Measurements from ENCODE around the gene CDK10. TPM values are rescaled to one million over a fixed set of nuclear protein-coding genes. Genes with fewer than 3 reads are reported as not detected.

The CDK10 gene
- total and polyA plus RNA-seq, 9 of the 15 experiments (the other 6 are each of a cell fraction or from before 2014, with no cell fraction given): 2.0 to 85.1 (median 40.1) TPM

DNA sequence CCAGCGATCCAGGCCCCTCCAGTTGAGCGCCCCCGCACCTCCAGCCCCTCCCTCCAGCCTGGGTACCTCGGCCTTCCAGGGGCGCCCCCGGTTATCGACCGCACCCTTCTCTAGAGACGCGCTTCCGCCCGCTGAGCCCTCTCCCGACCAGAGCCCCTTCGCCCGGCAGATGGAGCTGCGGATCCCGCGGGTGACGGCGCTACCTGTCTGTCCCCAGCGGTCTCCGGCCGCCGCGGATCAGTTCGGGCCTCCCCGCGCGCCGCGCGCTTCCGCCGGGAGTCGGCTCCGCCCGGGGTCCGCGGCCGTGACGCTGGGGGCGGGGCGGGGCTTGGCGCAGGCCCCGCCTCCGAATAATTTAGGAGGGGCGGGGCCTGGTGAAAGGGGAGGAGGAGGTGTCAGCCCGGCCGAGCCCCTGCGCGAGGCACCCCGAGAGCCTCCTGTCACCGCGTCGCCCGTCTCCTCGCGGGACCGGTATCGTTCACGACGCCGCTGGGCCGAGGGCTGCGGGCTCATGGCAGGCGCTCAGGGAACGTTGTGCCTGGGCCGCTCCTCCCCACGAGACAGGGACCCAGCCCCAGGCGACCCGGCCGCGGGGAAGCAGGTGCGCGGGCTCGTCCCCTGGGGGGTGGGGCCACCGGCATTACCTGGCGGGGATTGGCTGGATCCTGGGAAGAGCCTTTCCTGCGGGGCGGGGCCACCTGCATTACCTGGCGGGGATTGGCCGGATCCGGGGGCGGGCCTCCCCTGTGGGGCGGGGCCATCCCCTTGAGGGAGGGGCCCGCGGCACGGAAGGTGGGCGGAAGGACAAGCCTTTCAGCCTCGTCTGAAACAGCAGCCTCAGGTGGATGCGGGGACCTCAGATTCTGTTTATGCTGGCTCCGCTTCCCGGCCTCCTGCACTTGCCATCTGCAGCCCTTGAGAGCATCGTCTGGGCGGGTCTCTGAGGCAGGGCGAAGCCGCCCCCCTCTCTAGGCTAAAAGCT, 15.2 kb downstream of the CDK10 start, which contains the start of gene SPATA2L (continued):
- no peak for TF ChIP-seq ZNF644 (tag; IDR thresholded peaks at IDR 0.05; ENCODE audit: low read depth)
- peak; percentile 78; the same call in 1 of the 2 replicates for TF ChIP-seq RB1 (IDR thresholded peaks at IDR 0.05; ENCODE audit: low read depth)
- TF ChIP-seq, protein P1, sequence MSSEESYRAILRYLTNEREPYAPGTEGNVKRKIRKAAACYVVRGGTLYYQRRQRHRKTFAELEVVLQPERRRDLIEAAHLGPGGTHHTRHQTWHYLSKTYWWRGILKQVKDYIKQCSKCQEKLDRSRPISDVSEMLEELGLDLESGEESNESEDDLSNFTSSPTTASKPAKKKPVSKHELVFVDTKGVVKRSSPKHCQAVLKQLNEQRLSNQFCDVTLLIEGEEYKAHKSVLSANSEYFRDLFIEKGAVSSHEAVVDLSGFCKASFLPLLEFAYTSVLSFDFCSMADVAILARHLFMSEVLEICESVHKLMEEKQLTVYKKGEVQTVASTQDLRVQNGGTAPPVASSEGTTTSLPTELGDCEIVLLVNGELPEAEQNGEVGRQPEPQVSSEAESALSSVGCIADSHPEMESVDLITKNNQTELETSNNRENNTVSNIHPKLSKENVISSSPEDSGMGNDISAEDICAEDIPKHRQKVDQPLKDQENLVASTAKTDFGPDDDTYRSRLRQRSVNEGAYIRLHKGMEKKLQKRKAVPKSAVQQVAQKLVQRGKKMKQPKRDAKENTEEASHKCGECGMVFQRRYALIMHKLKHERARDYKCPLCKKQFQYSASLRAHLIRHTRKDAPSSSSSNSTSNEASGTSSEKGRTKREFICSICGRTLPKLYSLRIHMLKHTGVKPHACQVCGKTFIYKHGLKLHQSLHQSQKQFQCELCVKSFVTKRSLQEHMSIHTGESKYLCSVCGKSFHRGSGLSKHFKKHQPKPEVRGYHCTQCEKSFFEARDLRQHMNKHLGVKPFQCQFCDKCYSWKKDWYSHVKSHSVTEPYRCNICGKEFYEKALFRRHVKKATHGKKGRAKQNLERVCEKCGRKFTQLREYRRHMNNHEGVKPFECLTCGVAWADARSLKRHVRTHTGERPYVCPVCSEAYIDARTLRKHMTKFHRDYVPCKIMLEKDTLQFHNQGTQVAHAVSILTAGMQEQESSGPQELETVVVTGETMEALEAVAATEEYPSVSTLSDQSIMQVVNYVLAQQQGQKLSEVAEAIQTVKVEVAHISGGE (CRISPR knock-in tag; IDR thresholded peaks at IDR 0.05): peak in 1 of 3 experiments; percentile 82; a peak in 3 of 6 replicates
- peak; percentile 53 for TF ChIP-seq ZFX (CRISPR knock-in tag; IDR thresholded peaks at IDR 0.05)
- TF ChIP-seq, protein P2, sequence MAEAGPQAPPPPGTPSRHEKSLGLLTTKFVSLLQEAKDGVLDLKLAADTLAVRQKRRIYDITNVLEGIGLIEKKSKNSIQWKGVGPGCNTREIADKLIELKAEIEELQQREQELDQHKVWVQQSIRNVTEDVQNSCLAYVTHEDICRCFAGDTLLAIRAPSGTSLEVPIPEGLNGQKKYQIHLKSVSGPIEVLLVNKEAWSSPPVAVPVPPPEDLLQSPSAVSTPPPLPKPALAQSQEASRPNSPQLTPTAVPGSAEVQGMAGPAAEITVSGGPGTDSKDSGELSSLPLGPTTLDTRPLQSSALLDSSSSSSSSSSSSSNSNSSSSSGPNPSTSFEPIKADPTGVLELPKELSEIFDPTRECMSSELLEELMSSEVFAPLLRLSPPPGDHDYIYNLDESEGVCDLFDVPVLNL (CRISPR knock-in tag; IDR thresholded peaks at IDR 0.05; ENCODE audit: low read depth): 0 out of 2 replicates have a peak, but pooled peaks have one; percentile 53
- TF ChIP-seq, protein P3, sequence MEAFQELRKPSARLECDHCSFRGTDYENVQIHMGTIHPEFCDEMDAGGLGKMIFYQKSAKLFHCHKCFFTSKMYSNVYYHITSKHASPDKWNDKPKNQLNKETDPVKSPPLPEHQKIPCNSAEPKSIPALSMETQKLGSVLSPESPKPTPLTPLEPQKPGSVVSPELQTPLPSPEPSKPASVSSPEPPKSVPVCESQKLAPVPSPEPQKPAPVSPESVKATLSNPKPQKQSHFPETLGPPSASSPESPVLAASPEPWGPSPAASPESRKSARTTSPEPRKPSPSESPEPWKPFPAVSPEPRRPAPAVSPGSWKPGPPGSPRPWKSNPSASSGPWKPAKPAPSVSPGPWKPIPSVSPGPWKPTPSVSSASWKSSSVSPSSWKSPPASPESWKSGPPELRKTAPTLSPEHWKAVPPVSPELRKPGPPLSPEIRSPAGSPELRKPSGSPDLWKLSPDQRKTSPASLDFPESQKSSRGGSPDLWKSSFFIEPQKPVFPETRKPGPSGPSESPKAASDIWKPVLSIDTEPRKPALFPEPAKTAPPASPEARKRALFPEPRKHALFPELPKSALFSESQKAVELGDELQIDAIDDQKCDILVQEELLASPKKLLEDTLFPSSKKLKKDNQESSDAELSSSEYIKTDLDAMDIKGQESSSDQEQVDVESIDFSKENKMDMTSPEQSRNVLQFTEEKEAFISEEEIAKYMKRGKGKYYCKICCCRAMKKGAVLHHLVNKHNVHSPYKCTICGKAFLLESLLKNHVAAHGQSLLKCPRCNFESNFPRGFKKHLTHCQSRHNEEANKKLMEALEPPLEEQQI (IDR thresholded peaks at IDR 0.05): no peak
- TF ChIP-seq, protein P4, sequence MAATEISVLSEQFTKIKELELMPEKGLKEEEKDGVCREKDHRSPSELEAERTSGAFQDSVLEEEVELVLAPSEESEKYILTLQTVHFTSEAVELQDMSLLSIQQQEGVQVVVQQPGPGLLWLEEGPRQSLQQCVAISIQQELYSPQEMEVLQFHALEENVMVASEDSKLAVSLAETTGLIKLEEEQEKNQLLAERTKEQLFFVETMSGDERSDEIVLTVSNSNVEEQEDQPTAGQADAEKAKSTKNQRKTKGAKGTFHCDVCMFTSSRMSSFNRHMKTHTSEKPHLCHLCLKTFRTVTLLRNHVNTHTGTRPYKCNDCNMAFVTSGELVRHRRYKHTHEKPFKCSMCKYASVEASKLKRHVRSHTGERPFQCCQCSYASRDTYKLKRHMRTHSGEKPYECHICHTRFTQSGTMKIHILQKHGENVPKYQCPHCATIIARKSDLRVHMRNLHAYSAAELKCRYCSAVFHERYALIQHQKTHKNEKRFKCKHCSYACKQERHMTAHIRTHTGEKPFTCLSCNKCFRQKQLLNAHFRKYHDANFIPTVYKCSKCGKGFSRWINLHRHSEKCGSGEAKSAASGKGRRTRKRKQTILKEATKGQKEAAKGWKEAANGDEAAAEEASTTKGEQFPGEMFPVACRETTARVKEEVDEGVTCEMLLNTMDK (IDR thresholded peaks at IDR 0.05; ENCODE audit: borderline replicate concordance, insufficient read depth, low read depth, low read length, poor library complexity, severe bottlenecking): peak; percentile 62
- TF ChIP-seq ARNT (IDR thresholded peaks at IDR 0.05): no peak
- no peak for TF ChIP-seq MED1 (CRISPR knock-in tag; IDR thresholded peaks at IDR 0.05; ENCODE audit: borderline replicate concordance)
- TF ChIP-seq POLR2H (tag; IDR thresholded peaks at IDR 0.05; ENCODE audit: low read depth): no peak
- TF ChIP-seq, protein P5, sequence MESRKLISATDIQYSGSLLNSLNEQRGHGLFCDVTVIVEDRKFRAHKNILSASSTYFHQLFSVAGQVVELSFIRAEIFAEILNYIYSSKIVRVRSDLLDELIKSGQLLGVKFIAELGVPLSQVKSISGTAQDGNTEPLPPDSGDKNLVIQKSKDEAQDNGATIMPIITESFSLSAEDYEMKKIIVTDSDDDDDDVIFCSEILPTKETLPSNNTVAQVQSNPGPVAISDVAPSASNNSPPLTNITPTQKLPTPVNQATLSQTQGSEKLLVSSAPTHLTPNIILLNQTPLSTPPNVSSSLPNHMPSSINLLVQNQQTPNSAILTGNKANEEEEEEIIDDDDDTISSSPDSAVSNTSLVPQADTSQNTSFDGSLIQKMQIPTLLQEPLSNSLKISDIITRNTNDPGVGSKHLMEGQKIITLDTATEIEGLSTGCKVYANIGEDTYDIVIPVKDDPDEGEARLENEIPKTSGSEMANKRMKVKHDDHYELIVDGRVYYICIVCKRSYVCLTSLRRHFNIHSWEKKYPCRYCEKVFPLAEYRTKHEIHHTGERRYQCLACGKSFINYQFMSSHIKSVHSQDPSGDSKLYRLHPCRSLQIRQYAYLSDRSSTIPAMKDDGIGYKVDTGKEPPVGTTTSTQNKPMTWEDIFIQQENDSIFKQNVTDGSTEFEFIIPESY (CRISPR knock-in tag; IDR thresholded peaks at IDR 0.05): no peak; the same call in 1 of the 2 replicates
- peak; percentile 55 for TF ChIP-seq CREB1 (IDR thresholded peaks at IDR 0.05)
- TF ChIP-seq CREB1 (CRISPR knock-in tag; IDR thresholded peaks at IDR 0.05): peak; percentile 57; the same call in 1 of the 2 replicates
